OCI-LY3 (cell line): ENCODE results near the gene TM9SF4.

ENCODE experiments used
- EZH2phosphoT487 ChIP-seq: fragments of 200-600 bp; shearing (Covaris generic); IDR thresholded peaks from 2 replicates; pipeline ENCODE4 v1.6.1; 2018; ENCODE audit warnings: antibody characterized with exemption, mixed run types, low read depth
- TF ChIP-seq, protein P1 (sequence below): fragments of 200-600, 300-600 bp; sonication (generic); IDR thresholded peaks from 2 replicates; pipeline ENCODE4 v1.5.1; 2014; ENCODE audit warnings: antibody characterized with exemption, low read length, low read depth

DNA sequence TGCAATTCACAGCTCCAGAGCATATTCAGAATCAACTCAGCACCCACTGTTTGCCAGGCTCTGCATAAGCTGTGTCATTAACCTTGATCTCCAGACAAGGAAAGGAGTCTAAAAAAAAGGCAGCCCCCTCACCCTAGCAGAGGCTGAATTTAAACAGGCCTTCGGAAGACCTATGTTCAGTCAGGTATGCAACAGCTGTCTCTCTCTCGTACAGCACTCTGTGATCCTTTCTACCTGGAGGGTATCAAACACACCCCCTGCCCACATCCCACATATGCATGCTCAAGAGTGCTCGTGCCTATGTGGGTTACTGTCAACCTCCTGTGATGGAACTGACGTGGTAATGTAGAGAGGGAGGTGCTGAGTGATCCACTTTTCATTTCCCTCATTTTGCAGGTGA is 89.5 kb downstream of the TM9SF4 start:
- TF ChIP-seq, protein P1, sequence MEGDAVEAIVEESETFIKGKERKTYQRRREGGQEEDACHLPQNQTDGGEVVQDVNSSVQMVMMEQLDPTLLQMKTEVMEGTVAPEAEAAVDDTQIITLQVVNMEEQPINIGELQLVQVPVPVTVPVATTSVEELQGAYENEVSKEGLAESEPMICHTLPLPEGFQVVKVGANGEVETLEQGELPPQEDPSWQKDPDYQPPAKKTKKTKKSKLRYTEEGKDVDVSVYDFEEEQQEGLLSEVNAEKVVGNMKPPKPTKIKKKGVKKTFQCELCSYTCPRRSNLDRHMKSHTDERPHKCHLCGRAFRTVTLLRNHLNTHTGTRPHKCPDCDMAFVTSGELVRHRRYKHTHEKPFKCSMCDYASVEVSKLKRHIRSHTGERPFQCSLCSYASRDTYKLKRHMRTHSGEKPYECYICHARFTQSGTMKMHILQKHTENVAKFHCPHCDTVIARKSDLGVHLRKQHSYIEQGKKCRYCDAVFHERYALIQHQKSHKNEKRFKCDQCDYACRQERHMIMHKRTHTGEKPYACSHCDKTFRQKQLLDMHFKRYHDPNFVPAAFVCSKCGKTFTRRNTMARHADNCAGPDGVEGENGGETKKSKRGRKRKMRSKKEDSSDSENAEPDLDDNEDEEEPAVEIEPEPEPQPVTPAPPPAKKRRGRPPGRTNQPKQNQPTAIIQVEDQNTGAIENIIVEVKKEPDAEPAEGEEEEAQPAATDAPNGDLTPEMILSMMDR: no peak
- TF ChIP-seq EZH2phosphoT487: no peak
